A673 (cell line): ENCODE measurements around the gene SLC2A8. TPM values are rescaled to one million over a fixed set of nuclear protein-coding genes. Genes with fewer than 3 reads are reported as not detected.

Experiments
- BruUV-seq: library from RNA; stranded (reverse); fragments of 400-500 nt; replicated peaks from 2 replicates; lab custom pipeline; 2021; lab: Mats Ljungman, UMichigan
- CTCF ChIA-PET: fragments of 300-600 bp; sonication (Branson Sonifier 250); formaldehyde crosslinking; loops from one replicate; lab custom pipeline; 2022; ENCODE audit warnings: antibody characterized with exemption; lab: Charles Lee
- POLR2A ChIA-PET: fragments of 300-600 bp; sonication (Branson Sonifier 250); formaldehyde crosslinking; loops from one replicate; lab custom pipeline; 2022; ENCODE audit warnings: antibody characterized with exemption; ENCODE audit not compliant: low non-redundant PET; lab: Charles Lee
- DNase-seq: peaks from one replicate; pipeline ENCODE4 v3.0.0-alpha.2; 2015; ENCODE audit warnings: low spot score
- H3K27ac ChIP-seq: fragments of 200-600 bp; sonication (generic); 2 replicates; pipeline ENCODE4 v1.5.1; 2016; ENCODE audit warnings: mixed run types, low read depth, mild to moderate bottlenecking, mixed read lengths, antibody characterized with exemption, low read length; ENCODE audit not compliant: poor library complexity, severe bottlenecking
- H3K27me3 ChIP-seq: fragments of 200-600 bp; sonication (generic); replicated peaks from 2 replicates; pipeline ENCODE4 v1.6.1; 2017; ENCODE audit warnings: mixed run types, low read depth, mild to moderate bottlenecking, mixed read lengths, antibody characterized with exemption, low read length; ENCODE audit not compliant: insufficient read depth, poor library complexity
- H3K36me3 ChIP-seq: fragments of 200-600 bp; sonication (generic); 2 replicates; pipeline ENCODE4 v1.6.1; 2016; ENCODE audit warnings: mixed run types, mild to moderate bottlenecking, mixed read lengths, antibody characterized with exemption, low read length; ENCODE audit not compliant: insufficient read depth, poor library complexity, severe bottlenecking
- H3K4me1 ChIP-seq: fragments of 200-600 bp; sonication (generic); 2 replicates; pipeline ENCODE4 v1.6.1; 2017; ENCODE audit warnings: mixed run types, mild to moderate bottlenecking, mixed read lengths, antibody characterized with exemption, low read length; ENCODE audit not compliant: insufficient read depth, poor library complexity, severe bottlenecking
- H3K4me3 ChIP-seq: fragments of 200-600 bp; sonication (generic); 2 replicates; pipeline ENCODE4 v1.5.1; 2016; ENCODE audit warnings: low read depth, mixed run types, mild to moderate bottlenecking, mixed read lengths, low read length; ENCODE audit not compliant: poor library complexity, severe bottlenecking
- H3K9me3 ChIP-seq: fragments of 200-600 bp; sonication (generic); 2 replicates; pipeline ENCODE4 v1.6.1; 2016; ENCODE audit warnings: mixed run types, low read depth, mild to moderate bottlenecking, mixed read lengths, antibody characterized with exemption, low read length; ENCODE audit not compliant: poor library complexity, severe bottlenecking
- EZH2 ChIP-seq: fragments of 200-600 bp; sonication (generic); IDR thresholded peaks from 2 replicates; pipeline ENCODE4 v1.6.1; 2017; ENCODE audit warnings: borderline replicate concordance, low read depth, mild to moderate bottlenecking, mixed read lengths, antibody characterized with exemption, low read length; ENCODE audit not compliant: poor library complexity, severe bottlenecking
- intact Hi-C: fragments of 100-400 bp; cut with micrococcal nuclease; formaldehyde crosslinking; loops from one replicate; pipeline ENCODE4 v1.10.0; 2022; ENCODE audit not compliant: unreplicated experiment
- total RNA-seq: library from RNA; stranded (reverse); gene quantifications from 2 replicates; pipeline ENCODE4 v1.2.3, GENCODE V29; 2021
- TF ChIP-seq, protein P1 (sequence below): fragments of 300-800, 200-600 bp; sonication (generic); conservative IDR thresholded peaks from 2 replicates; pipeline ENCODE4 v1.5.1; 2017; ENCODE audit warnings: low read depth, mild to moderate bottlenecking, antibody characterized with exemption, low read length, moderate library complexity, mixed read lengths

Gene SLC2A8
- total RNA-seq, 1 experiment from 2014 or later: 12.7 TPM

DNA sequence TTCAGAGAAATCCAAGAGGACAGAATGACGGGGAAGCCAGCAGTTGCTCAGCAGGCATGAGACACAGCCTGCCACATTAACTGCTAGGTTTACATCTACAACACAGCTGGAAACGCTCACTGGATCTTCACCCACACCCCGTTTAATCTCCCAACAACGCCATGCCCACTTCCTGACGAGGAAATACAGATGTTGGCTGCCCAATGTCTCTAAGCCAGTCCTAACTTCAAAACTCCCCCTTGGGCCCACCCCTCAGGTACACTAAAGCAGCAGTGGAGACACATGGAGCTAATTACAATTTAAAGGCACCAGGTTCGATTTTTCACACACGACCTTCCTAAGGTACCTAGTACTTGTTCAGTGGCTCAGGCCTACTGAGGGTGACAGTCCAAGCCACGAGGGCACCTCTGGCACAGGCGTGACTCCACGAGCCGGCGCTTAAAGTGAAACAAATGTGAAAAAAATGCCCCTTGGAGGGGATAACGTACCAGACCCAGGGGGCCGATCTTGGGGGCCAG lies 53.3 kb downstream of the SLC2A8 start:
- Histone ChIP-seq H3K4me3 (peak overlapping the region; percentile 84), H3K27me3 (no peaks in the 10 kb centered on the region), H3K9me3 (no peaks in the 10 kb centered on the region), H3K27ac (peak overlapping the region; percentile 96), H3K4me1 (peaks cover 14% of the 10 kb centered on the region), H3K36me3 (peaks cover 59% of the 10 kb centered on the region)
- POLR2A ChIA-PET: no interaction called here
- CTCF ChIA-PET: no interaction called here
- TF ChIP-seq, protein P1, sequence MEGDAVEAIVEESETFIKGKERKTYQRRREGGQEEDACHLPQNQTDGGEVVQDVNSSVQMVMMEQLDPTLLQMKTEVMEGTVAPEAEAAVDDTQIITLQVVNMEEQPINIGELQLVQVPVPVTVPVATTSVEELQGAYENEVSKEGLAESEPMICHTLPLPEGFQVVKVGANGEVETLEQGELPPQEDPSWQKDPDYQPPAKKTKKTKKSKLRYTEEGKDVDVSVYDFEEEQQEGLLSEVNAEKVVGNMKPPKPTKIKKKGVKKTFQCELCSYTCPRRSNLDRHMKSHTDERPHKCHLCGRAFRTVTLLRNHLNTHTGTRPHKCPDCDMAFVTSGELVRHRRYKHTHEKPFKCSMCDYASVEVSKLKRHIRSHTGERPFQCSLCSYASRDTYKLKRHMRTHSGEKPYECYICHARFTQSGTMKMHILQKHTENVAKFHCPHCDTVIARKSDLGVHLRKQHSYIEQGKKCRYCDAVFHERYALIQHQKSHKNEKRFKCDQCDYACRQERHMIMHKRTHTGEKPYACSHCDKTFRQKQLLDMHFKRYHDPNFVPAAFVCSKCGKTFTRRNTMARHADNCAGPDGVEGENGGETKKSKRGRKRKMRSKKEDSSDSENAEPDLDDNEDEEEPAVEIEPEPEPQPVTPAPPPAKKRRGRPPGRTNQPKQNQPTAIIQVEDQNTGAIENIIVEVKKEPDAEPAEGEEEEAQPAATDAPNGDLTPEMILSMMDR: no peak
- no peak for TF ChIP-seq EZH2
- intact Hi-C loops: no loop called here
- DNase-seq: peak; percentile 51
- BruUV-seq: no TSS peak

- no TSS peak for BruUV-seq
- ChIA-PET POLR2A (interaction anchor here (0.5 kb wide), 1 partner anchor 133 kb away, joined by 4 read pairs; no protein-coding TSS in a partner anchor), CTCF (no interaction called here)
- H3K4me1 ChIP-seq: peaks cover 14% of the 10 kb centered on the region
- H3K27ac ChIP-seq: peak within 1 kb of the TSS; percentile 96
- intact Hi-C loops: no loop called here
- TF ChIP-seq EZH2: no peak
- TF ChIP-seq, protein P1: no peak
- H3K27me3 ChIP-seq: no peaks in the 10 kb centered on the region
- H3K9me3 ChIP-seq: no peaks in the 10 kb centered on the region
- peak within 1 kb of the TSS; percentile 84 for H3K4me3 ChIP-seq
- peaks cover 56% of the 10 kb centered on the region for H3K36me3 ChIP-seq
- peak; percentile 95 for DNase-seq
Observed at GRCh38 chr9:127450830-127451607, 54.0 kb downstream of the SLC2A8 start, which contains the start of the genes LRSAM1 and RPL12. Gene LRSAM1 (plus strand): TSS chr9:127451510. CDS start chr9:127454528, 3,018 bp downstream. Gene RPL12 (minus strand): TSS chr9:127451406. CDS start chr9:127451317, 89 bp downstream.

GRCh38 chr9:127451608-127451857 lies 54.6 kb downstream of the SLC2A8 start:
- no peak for TF ChIP-seq EZH2
- Histone ChIP-seq H3K9me3 (no peaks in the 10 kb centered on the region), H3K27me3 (no peaks in the 10 kb centered on the region), H3K36me3 (peaks cover 51% of the 10 kb centered on the region), H3K4me3 (peak overlapping the region; percentile 84), H3K27ac (peak overlapping the region; percentile 96), H3K4me1 (peaks cover 14% of the 10 kb centered on the region)
- POLR2A ChIA-PET: interaction anchor here (0.5 kb wide), 1 partner anchor 133 kb away, joined by 4 read pairs; no protein-coding TSS in a partner anchor
- CTCF ChIA-PET: no interaction called here
- BruUV-seq: no TSS peak
- no peak for DNase-seq
- intact Hi-C loops: no loop called here
